ENCODE measurements around the gene CD300LG. TPM values are rescaled to one million over a fixed set of nuclear protein-coding genes. Genes with fewer than 3 reads are reported as not detected.

The CD300LG gene
- total RNA-seq, 1 donor from 2014 or later, result not detected

DNA sequence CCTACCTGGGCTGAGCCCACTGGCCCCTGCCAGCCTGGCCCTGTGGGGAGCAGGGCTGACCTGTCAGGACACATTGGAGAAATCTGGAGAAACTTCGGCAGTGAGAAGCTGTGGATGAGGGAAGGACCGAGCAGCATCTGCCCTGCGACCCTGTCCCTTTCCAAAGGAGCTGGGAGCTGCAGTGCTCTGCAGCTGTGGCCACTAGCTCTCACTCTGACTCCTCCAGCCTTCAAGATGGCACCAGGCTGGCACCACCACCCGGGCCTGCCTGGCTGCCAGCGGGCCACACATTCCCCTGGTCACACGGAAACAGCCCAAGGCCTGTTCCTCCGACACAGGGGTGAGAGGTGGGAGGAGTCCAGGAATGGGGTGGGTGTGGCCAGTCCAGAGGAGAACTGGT lies 30.1 kb downstream of the CD300LG start:
- Mint-ChIP-seq H3K27me3 (peaks cover 3% of the 10 kb centered on the region), H3K9me3 (no peaks in the 10 kb centered on the region), H3K4me3 (no peak overlapping the region), H3K4me1 (ENCODE audit: unreplicated experiment) (peaks cover 14% of the 10 kb centered on the region), H3K27ac (no peak overlapping the region), H3K36me3 (no peaks in the 10 kb centered on the region)
- DNase-seq (ENCODE audit: extremely low spot score, unreplicated experiment), result no peak
- TF ChIP-seq CTCF (conservative IDR thresholded peaks at IDR 0.05), result no peak

- no peaks in the 10 kb centered on the region for H3K9me3 Mint-ChIP-seq
- no peak for TF ChIP-seq CTCF (conservative IDR thresholded peaks at IDR 0.05)
- no peak overlapping the region for H3K27ac Mint-ChIP-seq
- DNase-seq (ENCODE audit: extremely low spot score, unreplicated experiment), result no peak
- H3K27me3 Mint-ChIP-seq, result no peaks in the 10 kb centered on the region
- no peaks in the 10 kb centered on the region for H3K36me3 Mint-ChIP-seq
- H3K4me3 Mint-ChIP-seq, result no peak overlapping the region
- H3K4me1 Mint-ChIP-seq (ENCODE audit: unreplicated experiment), result peaks cover 9% of the 10 kb centered on the region
These were observed 30.6 kb downstream of the CD300LG start for GRCh38 chr17:43877451-43878155.

- Mint-ChIP-seq H3K36me3 (no peaks in the 10 kb centered on the region), H3K4me3 (no peak overlapping the region), H3K27me3 (no peaks in the 10 kb centered on the region), H3K27ac (peak overlapping the region; percentile 39), H3K4me1 (ENCODE audit: unreplicated experiment) (peaks cover 6% of the 10 kb centered on the region), H3K9me3 (no peaks in the 10 kb centered on the region)
- peak; percentile 94 for TF ChIP-seq CTCF (conservative IDR thresholded peaks at IDR 0.05)
- DNase-seq (ENCODE audit: extremely low spot score, unreplicated experiment), result peak; percentile 87
These were observed 31.5 kb downstream of the CD300LG start for GRCh38 chr17:43878260-43879175.

DNA sequence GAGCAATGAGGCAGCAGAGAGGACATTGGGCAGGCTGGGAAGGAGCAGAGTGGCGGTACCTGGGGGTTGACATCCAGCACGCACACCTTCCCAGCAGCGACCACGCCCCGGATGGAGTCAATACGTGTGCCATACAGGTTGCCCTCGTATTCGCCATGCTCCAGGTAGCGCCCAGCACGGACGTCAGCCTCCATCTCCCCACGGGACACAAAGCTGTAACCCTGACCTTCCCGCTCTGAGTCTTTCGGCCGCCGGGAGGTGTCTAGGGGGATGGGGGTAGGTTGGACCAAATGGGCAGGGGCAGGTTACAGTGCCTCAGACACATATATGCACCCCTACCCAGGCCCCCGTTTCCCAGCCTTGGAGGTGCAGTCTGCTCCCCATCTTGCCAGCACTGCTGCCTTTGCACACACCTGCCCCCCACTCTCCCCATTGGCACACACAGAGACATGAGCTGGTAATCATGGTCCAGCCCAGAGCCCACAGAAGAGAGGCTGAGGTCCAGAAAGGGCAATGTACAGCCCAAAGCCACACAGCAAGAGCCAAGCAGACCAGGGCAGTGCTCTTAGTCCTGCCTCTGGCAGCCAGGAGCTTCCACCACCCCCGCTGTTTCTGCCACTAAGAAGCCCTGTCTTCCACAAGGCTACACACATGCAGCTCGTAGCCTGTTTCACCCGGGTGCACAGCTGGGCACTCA lies 32.9 kb downstream of the CD300LG start:
- no peaks in the 10 kb centered on the region for H3K4me1 Mint-ChIP-seq (ENCODE audit: unreplicated experiment)
- no peaks in the 10 kb centered on the region for H3K36me3 Mint-ChIP-seq
- H3K27ac Mint-ChIP-seq, result no peak overlapping the region
- TF ChIP-seq CTCF (conservative IDR thresholded peaks at IDR 0.05), result no peak
- H3K27me3 Mint-ChIP-seq, result no peaks in the 10 kb centered on the region
- DNase-seq (ENCODE audit: extremely low spot score, unreplicated experiment), result no peak
- no peak overlapping the region for H3K4me3 Mint-ChIP-seq
- no peaks in the 10 kb centered on the region for H3K9me3 Mint-ChIP-seq

GRCh38 chr17:43880420-43880991 lies 33.5 kb downstream of the CD300LG start:
- TF ChIP-seq CTCF (conservative IDR thresholded peaks at IDR 0.05), result peak; percentile 79
- Mint-ChIP-seq H3K27ac (no peak overlapping the region), H3K36me3 (no peaks in the 10 kb centered on the region), H3K9me3 (no peaks in the 10 kb centered on the region), H3K4me3 (no peak overlapping the region), H3K4me1 (ENCODE audit: unreplicated experiment) (no peaks in the 10 kb centered on the region), H3K27me3 (no peaks in the 10 kb centered on the region)
- DNase-seq (ENCODE audit: extremely low spot score, unreplicated experiment), result no peak
